Keratinocyte (primary cell): Measurements from ENCODE around the gene FARP1.

Experiments used
- EZH2 ChIP-seq: IDR thresholded peaks from one replicate; pipeline ENCODE4 v1.6.1; 2012; ENCODE audit warnings: inconsistent platforms, mild to moderate bottlenecking, low read length, moderate library complexity
- TF ChIP-seq, protein P1 (sequence below), 3 experiments: IDR thresholded peaks in 1 of 3; conservative IDR thresholded peaks in 1 of 3; optimal IDR thresholded peaks in 1 of 3; 2 replicates in 2 of 3; 3 replicates in 1 of 3; pipeline versions ENCODE3 to v1.5.1; 2011; ENCODE audit warnings: low read length in 3 of 3, mild to moderate bottlenecking in 3 of 3, moderate library complexity in 2 of 3, control low read depth in 1 of 3, inconsistent platforms in 1 of 3; ENCODE audit not compliant: insufficient read depth in 2 of 3; ENCODE audit errors: extremely low read depth in 1 of 3

DNA sequence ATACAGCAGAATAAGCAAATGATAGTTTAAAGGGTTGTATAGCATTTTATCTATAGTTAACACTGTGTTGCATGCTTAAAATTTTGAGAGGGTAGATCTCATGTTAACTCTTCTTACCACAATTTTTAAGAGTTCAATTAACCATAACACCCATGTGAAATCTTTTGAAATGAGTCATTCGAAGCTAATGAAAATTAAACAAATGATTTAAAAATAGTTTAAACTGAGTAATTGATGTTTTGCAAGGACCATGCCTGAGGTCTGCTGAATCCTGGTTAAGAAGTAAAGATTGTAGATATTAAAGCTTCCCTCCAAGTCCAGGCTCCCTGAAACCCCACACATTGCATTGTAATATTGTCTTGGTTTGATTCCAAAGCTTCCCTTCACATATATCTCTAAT lies 210.9 kb downstream of the FARP1 start:
- TF ChIP-seq, protein P1, sequence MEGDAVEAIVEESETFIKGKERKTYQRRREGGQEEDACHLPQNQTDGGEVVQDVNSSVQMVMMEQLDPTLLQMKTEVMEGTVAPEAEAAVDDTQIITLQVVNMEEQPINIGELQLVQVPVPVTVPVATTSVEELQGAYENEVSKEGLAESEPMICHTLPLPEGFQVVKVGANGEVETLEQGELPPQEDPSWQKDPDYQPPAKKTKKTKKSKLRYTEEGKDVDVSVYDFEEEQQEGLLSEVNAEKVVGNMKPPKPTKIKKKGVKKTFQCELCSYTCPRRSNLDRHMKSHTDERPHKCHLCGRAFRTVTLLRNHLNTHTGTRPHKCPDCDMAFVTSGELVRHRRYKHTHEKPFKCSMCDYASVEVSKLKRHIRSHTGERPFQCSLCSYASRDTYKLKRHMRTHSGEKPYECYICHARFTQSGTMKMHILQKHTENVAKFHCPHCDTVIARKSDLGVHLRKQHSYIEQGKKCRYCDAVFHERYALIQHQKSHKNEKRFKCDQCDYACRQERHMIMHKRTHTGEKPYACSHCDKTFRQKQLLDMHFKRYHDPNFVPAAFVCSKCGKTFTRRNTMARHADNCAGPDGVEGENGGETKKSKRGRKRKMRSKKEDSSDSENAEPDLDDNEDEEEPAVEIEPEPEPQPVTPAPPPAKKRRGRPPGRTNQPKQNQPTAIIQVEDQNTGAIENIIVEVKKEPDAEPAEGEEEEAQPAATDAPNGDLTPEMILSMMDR (optimal IDR thresholded peaks at IDR 0.05 in 1 of 3, IDR thresholded peaks at IDR 0.05 in 1 of 3, conservative IDR thresholded peaks at IDR 0.05 in 1 of 3; ENCODE audit: extremely low read depth in 1 of 3, insufficient read depth in 2 of 3, low read length in 3 of 3): no peak
- TF ChIP-seq EZH2: no peak
